Measurements from ENCODE around the gene GPC5. TPM values are rescaled to one million over a fixed set of nuclear protein-coding genes. Genes with fewer than 3 reads are reported as not detected.

GPC5 gene
- total RNA-seq, 1 experiment from 2014 or later, result not detected

DNA sequence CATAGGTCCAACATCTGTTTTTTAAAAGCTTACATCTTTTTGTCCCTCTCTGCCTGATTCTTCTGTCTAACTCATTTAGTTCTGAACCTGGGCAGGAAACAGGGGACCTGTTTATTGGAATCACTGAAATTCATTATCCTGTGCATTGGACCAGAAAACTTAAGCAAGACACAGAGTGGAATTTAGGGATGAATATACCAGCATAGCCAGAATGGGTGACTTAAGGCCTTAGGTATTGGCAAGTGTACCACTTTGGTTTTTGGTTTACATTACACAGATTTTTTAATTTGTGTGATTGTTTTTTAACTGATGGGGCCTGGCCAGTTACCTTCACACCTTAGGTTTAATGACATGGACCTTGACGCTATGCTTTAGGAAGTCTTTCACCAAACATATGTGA lies 232.5 kb downstream of the GPC5 start:
- Histone ChIP-seq H3K36me3 (no peaks in the 10 kb centered on the region), H3K27me3 (no peaks in the 10 kb centered on the region), H3K4me3 (no peak overlapping the region), H3K9me3 (no peaks in the 10 kb centered on the region)
- DNase-seq, result no peak

DNA sequence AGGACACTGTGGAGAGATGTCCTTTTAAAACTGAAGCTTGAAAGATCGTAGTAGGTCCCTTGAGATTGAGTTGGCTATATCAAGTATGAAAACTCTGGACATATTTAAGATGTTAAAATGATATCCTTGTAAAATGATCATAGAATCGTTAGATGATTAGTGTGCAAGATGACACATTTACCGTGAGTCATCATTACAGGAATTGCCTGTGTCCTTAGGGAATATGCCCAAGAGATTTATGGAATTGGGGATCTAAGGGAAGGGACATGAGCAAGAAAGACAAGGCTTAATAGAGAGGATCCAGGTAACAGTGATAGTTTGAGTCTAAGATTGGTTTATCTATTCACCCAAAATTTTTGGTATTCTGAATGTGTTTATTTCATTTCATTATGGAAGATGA lies 233.7 kb downstream of the GPC5 start:
- H3K9me3 ChIP-seq, result no peaks in the 10 kb centered on the region
- DNase-seq, result no peak
- no peaks in the 10 kb centered on the region for H3K27me3 ChIP-seq
- H3K36me3 ChIP-seq, result no peaks in the 10 kb centered on the region
- no peak overlapping the region for H3K4me3 ChIP-seq

DNA sequence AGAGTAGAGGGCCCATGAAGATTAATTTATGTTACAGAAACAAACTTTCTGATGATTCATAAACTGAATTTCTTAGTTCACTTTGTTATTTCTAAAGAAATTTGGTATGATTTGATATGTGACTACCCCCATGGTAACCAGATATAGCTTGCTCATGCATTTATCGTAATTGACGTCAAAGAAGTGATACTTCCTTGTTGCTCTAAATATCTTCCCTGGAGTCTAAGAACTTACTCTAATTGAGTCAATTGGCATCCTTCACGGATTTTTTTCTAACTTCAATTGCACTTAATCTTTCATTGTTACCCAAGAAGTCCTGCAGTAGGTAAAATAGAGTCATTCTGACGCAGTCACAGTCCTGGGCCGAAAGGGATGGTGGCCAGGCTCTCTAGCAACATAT lies 240.9 kb downstream of the GPC5 start:
- no peak for DNase-seq
- H3K9me3 ChIP-seq, result no peaks in the 10 kb centered on the region

DNA sequence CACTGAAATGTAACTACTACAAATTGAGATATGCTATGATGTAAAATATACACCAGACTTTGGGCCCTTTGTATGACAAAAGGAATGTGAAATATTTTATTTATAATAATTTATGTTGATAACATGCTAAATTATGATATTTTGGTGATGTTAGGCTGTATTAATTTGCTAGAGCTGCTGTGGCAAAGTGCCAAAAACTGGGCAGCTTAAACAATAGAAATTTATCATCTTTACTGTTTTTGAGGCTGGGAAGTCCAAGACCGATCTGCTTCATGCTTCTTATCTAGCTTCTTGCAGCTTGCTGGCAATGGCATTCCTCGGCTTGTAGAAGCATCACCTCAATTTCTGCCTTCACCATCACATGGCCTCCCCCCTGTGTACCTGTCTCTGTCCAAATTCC lies 245.0 kb downstream of the GPC5 start:
- no peaks in the 10 kb centered on the region for H3K27me3 ChIP-seq
- no peaks in the 10 kb centered on the region for H3K9me3 ChIP-seq
- DNase-seq, result no peak
- no peak overlapping the region for H3K4me3 ChIP-seq
- no peaks in the 10 kb centered on the region for H3K36me3 ChIP-seq

More for the DNA sequence above, 240.9 kb downstream of the GPC5 start:
- Histone ChIP-seq H3K4me3 (no peak overlapping the region), H3K36me3 (no peaks in the 10 kb centered on the region), H3K27me3 (no peaks in the 10 kb centered on the region)

DNA sequence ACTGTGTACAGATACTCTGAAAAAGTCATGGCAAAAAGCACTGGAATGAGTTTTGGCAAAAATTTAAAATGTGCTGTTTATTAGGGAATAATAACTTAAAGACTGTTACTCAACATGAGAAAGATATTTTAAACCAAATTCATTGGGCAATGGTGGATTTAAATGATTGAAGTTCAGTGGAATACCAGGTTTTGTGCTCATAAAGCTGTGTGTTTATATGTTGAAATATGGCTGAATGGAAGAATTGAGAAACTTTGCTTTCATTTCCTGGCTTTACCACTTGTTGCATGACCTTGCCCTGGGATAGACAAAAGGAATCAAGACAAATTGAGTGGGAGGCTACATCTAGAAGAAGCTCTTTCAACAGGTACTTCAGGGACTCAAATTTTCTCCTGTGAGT lies 246.4 kb downstream of the GPC5 start:
- Histone ChIP-seq H3K36me3 (no peaks in the 10 kb centered on the region), H3K4me3 (no peak overlapping the region), H3K9me3 (no peaks in the 10 kb centered on the region), H3K27me3 (no peaks in the 10 kb centered on the region)
- DNase-seq, result no peak

DNA sequence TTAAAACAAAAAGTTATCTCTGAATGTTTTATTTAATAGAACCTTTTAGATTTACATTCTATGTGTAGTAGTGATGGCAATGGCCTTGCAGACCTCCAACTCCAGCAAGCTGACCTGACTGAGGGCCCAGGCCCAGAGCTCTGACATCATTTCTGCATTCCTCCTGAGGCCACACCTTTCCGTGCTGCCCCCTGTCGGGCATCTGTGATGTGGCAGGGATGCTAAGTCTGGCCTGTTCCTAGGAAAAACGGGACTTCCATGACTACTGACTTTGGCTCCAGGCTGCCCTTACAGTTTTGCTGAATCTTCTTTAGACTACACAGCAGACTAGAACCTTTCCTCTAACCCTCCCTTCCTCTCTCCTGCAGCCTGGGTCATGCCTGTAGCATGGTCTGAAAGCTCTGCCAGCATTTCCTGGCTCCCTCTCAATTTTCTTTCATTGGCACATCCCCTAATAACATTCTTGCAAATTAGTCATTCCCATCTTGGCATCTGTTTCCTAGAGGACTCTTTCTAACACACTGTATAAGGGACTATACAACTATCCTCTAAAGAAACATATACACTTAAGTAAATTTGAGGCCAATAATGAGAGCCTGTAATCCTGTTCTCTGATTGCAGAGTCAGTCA lies 249.1 kb downstream of the GPC5 start:
- Histone ChIP-seq H3K27me3 (no peaks in the 10 kb centered on the region), H3K4me3 (no peak overlapping the region), H3K36me3 (no peaks in the 10 kb centered on the region), H3K9me3 (no peaks in the 10 kb centered on the region)
- DNase-seq, result peak; percentile 67

DNA sequence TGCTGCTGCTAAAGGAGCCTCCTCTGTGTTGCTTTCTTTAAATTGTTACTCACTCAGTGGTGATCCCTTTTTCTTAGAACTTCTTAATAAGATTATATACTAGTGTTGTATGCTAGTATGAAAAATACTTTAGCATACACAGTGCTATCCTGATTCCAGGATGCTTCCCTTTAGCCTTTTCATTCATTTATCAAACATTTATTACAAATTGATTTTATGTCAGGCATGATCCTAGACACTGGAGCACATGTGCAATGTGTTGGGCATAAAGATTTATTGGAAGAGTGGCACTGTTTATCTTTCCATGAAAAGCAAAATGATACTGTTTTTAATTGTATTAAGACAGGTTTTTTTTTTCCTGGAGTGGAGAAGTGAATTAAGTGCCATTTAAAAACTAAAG lies 249.6 kb downstream of the GPC5 start:
- Histone ChIP-seq H3K4me3 (no peak overlapping the region), H3K36me3 (no peaks in the 10 kb centered on the region), H3K9me3 (no peaks in the 10 kb centered on the region), H3K27me3 (no peaks in the 10 kb centered on the region)
- DNase-seq, result no peak

DNA sequence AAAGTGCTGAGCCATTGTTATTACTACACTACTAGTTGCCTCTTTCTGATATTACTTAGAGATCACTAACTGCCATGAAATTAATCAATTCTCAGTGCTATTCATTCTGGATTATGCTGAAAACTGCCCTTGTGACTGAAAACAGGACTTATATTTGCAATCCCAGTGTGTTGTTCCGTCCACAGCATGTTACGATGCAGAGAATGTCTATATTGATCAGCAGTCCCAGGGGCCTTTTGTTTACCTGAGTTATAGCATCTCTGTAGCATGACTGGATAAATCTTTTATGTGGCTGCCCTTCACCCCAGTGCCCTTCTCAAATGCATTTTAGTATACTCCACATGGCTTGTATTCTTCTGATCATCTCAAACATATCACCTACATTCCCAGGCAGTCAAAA lies 251.0 kb downstream of the GPC5 start:
- no peak for DNase-seq

DNA sequence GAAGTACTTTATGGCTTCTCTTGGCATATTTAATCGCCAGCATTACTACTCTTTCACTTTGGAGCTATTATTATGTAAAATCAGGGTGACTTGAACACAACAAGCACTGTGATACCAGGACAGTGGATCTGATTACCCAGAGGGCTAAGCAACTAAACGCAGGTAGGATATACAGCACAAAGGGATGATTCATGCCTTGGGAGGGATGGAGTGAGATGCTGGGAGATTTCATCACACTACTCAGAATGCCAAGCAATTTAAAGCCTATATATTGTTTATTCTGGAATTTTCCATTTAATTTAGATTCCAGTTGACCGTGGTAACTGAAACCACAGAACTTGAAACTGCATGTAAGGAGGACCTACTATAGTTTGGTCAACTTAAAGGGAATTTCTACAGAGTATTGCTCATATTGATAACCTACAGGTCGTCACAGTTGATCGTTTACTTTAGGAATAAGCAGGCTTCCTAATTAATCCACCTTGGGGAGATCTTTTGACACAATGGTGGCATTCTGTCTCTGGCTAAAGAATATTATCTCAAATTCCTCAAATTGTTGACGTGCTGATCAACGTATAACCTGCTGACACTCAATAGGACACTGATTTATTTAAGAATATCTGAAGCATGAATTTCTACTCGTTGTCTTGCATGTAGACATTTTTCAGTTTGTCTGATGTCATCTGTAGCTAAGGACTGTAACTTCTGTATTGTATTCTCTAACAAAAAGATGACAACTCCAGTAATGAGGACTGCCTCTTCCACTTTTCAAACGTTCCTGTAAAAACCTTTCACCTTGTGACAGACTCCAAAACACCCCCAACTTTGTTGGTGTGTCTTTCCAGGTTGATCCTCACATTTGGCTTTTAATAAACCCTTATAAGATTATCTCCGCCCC lies 254.2 kb downstream of the GPC5 start:
- H3K27me3 ChIP-seq, result no peaks in the 10 kb centered on the region; the same call in 1 of the 2 replicates
- no peaks in the 10 kb centered on the region for H3K36me3 ChIP-seq
- no peaks in the 10 kb centered on the region for H3K9me3 ChIP-seq
- no peak for DNase-seq
- H3K4me3 ChIP-seq, result no peak overlapping the region

More for the DNA sequence above, 251.0 kb downstream of the GPC5 start:
- Histone ChIP-seq H3K36me3 (no peaks in the 10 kb centered on the region), H3K9me3 (no peaks in the 10 kb centered on the region), H3K27me3 (no peaks in the 10 kb centered on the region), H3K4me3 (no peak overlapping the region)

DNA sequence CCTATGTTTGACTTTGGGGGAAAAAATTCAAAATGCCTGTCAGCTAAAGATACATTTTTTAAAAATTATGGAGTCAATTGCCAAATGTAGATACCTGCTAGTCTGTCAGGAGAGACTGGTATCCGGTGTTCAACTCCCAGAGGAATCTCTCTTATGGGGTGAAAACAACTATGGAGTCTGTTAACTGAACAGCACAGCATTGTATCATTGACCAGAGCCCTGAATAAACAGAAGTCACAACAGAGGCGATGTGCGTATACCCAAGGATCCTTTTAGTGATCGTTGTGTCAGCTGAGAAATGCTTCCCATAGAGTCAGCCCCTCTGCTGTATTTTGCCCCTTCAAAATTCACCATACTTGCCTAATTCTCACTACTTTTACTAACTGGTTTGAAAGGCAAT lies 257.3 kb downstream of the GPC5 start:
- no peak for DNase-seq
- Histone ChIP-seq H3K4me3 (no peak overlapping the region), H3K36me3 (no peaks in the 10 kb centered on the region), H3K27me3 (no peaks in the 10 kb centered on the region; the same call in 1 of the 2 replicates), H3K9me3 (no peaks in the 10 kb centered on the region)

DNA sequence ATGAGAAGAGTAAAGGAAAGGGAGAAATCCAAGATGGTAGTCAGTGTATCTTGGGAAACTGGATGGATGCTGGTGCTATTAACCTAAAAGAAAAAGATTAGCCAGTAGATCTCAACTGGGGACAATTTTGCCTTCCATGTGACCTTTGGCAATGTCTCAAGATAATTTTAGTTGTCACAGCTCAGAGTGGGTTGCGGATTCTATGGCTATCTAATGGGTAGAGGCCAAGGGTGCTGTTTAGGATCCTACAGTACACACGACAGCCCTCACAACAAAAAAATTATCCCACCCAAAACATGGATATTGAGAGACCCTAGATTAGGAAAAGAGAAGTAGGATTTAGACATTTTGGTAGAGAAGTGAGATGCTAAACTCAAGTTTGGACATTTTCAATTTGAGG lies 258.9 kb downstream of the GPC5 start:
- no peaks in the 10 kb centered on the region; the same call in 1 of the 2 replicates for H3K27me3 ChIP-seq
- H3K9me3 ChIP-seq, result no peaks in the 10 kb centered on the region
- no peak for DNase-seq
- H3K36me3 ChIP-seq, result no peaks in the 10 kb centered on the region
- H3K4me3 ChIP-seq, result no peak overlapping the region

DNA sequence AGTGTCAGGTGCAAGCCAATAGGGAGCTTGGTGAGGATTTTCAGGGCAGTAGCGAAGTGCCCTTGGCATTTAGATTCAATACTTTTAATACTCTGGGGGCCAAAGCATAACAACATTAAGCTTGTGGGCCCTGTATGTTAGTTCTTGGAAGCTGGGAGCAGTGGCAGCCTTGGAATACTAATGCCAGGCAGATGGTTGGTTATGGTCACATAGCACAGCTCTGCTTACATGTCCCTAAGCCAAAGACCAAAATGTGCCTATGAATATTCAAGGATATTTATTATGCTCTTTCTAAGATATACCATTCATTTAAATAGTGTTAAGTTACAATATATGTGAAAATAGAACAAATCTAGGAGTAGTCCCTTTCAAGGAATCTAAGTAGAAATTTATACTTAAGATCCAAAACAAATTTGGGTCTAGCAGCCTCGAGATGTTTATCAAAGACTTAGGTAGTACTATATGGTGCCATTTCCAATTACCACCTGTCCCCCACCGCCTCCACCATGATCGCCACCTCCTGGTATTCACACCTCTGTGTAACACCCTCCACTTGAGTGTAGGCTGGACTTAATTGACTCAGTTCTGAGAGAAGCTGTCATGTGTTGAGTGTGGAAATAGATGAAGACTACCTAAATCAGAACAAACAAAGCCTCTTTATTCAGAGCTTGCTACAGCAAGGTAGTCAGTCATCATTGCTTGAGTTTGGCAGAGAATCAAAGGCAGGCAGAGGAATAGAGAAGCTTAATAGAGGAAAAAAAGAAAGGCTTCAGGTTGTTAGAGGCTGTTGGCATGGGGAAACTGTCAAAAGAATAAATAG lies 261.0 kb downstream of the GPC5 start:
- H3K36me3 ChIP-seq, result no peaks in the 10 kb centered on the region
- DNase-seq, result no peak
- no peaks in the 10 kb centered on the region; the same call in 1 of the 2 replicates for H3K27me3 ChIP-seq
- no peak overlapping the region for H3K4me3 ChIP-seq
- H3K9me3 ChIP-seq, result no peaks in the 10 kb centered on the region

DNA sequence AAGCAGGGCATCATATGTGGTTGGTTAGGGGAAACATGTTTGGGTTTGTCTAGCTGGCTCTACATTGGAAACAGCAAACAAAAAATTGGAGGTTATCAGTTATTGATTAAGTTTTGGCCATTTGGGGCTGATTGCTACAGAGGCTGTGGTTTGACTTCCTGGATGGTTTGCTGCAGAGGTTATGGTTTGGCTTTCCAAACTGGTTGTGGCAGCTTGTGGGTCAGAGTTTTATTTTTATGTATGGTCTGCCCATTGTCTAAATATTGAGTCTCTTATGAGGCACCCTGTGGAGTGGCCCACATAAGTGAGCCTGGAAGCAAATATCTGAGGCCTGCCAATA lies 261.6 kb downstream of the GPC5 start:
- Histone ChIP-seq H3K4me3 (no peak overlapping the region), H3K9me3 (no peaks in the 10 kb centered on the region), H3K27me3 (no peaks in the 10 kb centered on the region; the same call in 1 of the 2 replicates), H3K36me3 (no peaks in the 10 kb centered on the region)
- DNase-seq, result peak; percentile 38

DNA sequence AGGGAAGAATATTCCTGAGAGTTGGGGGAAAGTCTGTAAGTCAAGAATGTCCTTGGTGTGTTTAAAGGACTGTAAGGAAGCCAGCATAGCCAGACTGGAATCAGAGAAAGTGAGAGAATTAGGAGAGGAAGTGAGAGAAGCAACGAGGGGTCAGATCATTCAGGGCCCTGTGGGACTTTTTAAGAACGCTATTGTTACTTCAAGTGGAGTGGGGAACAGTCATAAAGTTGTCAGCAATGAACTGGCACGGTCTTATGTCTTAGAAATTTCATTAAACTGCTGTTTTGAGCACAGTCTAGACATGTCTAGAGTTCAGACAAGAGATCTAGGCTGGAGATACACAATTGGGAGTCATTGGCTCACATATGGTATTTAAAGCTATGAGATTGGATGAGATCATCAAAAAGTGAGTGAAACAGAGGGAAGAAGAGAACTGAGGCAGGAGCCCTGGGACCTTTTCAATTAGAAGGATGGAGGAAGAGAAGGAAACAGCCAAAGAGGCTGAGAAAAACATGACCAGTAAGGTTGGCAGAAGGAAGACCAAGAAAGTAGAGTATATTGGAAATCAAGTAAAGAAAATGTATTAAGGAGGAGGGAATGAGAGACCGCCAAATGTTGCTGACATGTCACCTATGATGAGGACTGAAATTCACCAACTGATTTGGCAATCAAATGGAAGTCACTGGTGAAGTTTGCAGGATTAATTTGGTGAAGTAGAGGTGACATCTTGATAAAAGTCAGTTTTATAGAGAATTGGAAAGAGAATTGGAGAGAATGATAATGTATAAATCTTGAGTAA lies 263.5 kb downstream of the GPC5 start:
- no peak overlapping the region for H3K4me3 ChIP-seq
- DNase-seq, result no peak
- H3K27me3 ChIP-seq, result no peaks in the 10 kb centered on the region; the same call in 1 of the 2 replicates
- H3K36me3 ChIP-seq, result no peaks in the 10 kb centered on the region
- H3K9me3 ChIP-seq, result no peaks in the 10 kb centered on the region

DNA sequence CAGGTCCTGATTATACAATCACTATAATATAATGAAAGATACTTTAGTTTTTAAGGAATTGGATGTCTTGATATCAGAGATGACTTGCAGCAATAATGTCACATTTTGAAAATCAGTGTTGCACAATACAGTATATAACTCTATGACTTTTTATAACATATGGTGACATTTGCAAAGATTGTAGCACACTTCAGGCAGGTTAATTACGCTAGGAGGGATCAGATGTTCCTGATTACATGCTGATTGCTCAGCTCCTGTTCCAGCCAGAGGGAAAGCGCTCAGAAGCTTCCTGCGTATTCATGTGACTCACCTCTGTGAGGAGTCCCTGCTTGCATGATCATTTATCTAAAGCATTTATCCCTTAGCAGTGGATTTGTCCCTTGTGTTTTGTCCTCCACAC lies 265.6 kb downstream of the GPC5 start:
- Histone ChIP-seq H3K4me3 (no peak overlapping the region), H3K36me3 (no peaks in the 10 kb centered on the region), H3K9me3 (no peaks in the 10 kb centered on the region), H3K27me3 (no peaks in the 10 kb centered on the region)
- DNase-seq, result no peak

DNA sequence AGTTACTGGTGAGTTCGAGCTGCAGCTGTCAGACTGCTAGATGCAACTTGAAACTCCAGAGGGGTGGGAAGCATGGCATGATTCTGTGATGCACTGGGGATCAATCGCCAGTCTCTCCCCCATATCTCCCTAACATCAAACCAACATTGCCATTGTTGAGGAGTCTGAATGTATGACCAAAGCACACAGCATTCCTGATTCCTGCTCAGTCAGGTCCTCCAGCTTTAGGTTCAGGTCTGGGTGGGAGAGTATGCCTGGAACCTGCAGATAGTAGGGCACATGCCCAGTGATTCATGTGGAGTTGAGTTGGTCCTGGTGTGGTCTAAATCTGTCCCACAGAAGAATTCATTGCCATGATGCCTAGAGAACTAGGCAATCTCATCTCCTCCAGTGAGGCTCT lies 269.1 kb downstream of the GPC5 start:
- Histone ChIP-seq H3K36me3 (no peaks in the 10 kb centered on the region), H3K27me3 (no peaks in the 10 kb centered on the region), H3K9me3 (no peaks in the 10 kb centered on the region), H3K4me3 (no peak overlapping the region)
- DNase-seq, result no peak

Measured in MG63 (cell line).